ENCODE results near the gene ALDH3B1.

Gene ALDH3B1

DNA sequence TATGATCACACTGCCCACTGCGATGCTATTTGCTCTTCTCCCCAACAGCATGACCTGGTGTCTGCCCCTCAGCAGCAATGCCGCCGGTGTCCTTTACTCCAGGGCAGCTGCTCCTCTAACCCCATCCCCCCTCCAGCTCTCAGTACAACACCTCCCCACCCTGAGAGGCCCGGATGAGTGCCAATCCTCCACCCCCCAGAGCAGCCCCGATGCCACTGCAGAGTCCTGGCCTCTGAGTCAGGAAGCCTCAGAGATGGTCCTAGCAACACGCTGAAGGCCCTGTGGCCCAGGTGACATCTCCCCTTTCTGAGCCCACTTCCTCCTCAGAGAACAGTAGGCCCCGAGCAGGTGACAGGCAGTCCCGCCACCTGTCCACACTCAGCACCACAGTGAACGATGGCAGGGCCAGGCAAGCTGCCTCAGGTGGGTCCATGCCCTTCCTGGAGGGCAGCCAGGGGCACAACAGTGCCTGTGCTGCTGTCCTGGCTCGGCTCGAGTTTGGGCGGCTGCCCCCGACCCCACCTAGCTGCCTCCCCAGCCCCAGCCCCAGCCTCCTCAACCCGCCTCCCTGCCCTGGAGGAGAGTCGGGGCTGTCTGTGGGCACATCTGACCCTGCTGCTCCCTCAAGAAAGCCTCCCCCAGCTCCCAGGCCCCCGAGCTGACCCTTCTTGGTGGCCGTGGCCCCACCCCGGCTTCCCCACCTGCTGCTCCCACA, 16.4 kb downstream of the ALDH3B1 start:
- CTCF ChIA-PET = interaction anchor here (0.7 to 1.5 kb wide), 3 partner anchors 8 to 17 kb away, joined by 3 read pairs; partner anchors contain the start of gene ALDH3B1
- DNase-seq (ENCODE audit: low read depth, low spot score) = no peak
- POLR2A ChIA-PET = interaction anchor here (0.6 to 1.0 kb wide), 3 partner anchors 12 to 352 kb away, joined by 3 to 4 read pairs (median 3); no protein-coding TSS in a partner anchor
- TF ChIP-seq, protein P1, sequence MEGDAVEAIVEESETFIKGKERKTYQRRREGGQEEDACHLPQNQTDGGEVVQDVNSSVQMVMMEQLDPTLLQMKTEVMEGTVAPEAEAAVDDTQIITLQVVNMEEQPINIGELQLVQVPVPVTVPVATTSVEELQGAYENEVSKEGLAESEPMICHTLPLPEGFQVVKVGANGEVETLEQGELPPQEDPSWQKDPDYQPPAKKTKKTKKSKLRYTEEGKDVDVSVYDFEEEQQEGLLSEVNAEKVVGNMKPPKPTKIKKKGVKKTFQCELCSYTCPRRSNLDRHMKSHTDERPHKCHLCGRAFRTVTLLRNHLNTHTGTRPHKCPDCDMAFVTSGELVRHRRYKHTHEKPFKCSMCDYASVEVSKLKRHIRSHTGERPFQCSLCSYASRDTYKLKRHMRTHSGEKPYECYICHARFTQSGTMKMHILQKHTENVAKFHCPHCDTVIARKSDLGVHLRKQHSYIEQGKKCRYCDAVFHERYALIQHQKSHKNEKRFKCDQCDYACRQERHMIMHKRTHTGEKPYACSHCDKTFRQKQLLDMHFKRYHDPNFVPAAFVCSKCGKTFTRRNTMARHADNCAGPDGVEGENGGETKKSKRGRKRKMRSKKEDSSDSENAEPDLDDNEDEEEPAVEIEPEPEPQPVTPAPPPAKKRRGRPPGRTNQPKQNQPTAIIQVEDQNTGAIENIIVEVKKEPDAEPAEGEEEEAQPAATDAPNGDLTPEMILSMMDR (IDR thresholded peaks at IDR 0.05; ENCODE audit: insufficient read depth, low read length, missing control alignments) = no peak
- H3K4me3 ChIP-seq (ENCODE audit: low read depth, low read length) = no peak overlapping the region

DNA sequence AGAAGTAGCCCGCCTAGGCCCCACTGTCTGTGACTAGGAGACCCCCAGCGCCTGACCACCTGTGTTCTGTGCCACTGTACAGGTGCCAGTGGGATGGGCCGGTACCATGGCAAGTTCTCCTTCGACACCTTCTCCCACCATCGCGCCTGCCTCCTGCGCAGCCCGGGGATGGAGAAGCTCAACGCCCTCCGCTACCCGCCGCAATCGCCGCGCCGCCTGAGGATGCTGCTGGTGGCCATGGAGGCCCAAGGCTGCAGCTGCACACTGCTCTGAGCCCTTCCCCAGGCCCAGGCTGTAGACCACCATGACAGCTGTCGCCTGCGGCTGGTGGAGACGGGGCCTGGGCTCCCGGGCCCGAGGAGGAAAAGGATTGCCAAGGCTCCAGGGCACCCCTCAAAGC, 17.5 kb downstream of the ALDH3B1 start:
- POLR2A ChIA-PET = interaction anchor here (1.5 kb wide), 1 partner anchor 14 kb away, joined by 4 read pairs; no protein-coding TSS in a partner anchor
- DNase-seq (ENCODE audit: low read depth, low spot score) = no peak
- TF ChIP-seq, protein P1 (IDR thresholded peaks at IDR 0.05; ENCODE audit: insufficient read depth, low read length, missing control alignments) = no peak
- no peak overlapping the region for H3K4me3 ChIP-seq (ENCODE audit: low read depth, low read length)
- CTCF ChIA-PET = interaction anchor here (1.1 to 1.5 kb wide), 2 partner anchors 9 to 17 kb away, joined by 3 read pairs; partner anchors contain the start of gene ALDH3B1

DNA sequence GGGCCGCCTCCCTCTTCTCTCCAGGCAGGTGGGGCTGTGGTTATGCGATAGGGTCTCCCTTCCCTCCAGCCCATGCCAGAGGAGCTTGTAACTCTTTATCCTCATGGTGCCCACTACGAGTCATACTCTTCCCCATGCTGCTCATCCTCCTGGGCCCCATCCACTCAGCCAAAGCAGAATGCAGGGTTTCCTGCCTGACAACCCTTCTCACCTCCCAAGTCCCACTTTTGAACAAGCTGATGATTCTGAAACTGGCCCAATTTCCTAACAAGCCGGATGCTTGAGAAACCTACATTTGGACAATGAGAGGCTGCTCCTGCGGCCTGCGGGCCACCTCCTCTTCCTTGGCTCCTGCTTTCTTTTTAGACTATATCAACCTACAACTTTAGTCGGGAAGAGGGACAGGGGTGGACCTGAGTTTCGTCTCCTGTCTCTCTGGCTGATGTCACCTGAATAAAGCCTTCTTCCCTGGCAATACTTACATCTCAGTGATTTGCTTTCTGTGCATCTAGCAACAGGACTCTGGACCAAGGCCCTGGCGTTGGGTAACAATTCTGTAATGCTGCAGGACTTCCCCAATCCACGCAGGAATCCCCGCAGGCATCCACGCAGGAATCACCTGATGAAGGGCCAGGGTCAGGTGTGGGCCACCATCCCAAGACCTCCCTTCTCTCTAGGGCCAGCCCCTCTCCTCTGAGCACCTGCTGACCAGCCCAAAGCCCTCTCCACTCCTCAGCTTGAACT, 18.8 kb downstream of the ALDH3B1 start:
- no peak for DNase-seq (ENCODE audit: low read depth, low spot score)
- TF ChIP-seq, protein P1 (IDR thresholded peaks at IDR 0.05; ENCODE audit: insufficient read depth, low read length, missing control alignments) = no peak
- ChIA-PET CTCF (interaction anchor here (0.9 kb wide), 1 partner anchor 14 kb away, joined by 3 read pairs; no protein-coding TSS in a partner anchor), POLR2A (interaction anchor here (0.6 to 1.5 kb wide), 4 partner anchors 10 to 175 kb away, joined by 3 to 5 read pairs (median 4); partner anchors contain the start of gene TCIRG1)
- H3K4me3 ChIP-seq (ENCODE audit: low read depth, low read length) = no peak overlapping the region

DNA sequence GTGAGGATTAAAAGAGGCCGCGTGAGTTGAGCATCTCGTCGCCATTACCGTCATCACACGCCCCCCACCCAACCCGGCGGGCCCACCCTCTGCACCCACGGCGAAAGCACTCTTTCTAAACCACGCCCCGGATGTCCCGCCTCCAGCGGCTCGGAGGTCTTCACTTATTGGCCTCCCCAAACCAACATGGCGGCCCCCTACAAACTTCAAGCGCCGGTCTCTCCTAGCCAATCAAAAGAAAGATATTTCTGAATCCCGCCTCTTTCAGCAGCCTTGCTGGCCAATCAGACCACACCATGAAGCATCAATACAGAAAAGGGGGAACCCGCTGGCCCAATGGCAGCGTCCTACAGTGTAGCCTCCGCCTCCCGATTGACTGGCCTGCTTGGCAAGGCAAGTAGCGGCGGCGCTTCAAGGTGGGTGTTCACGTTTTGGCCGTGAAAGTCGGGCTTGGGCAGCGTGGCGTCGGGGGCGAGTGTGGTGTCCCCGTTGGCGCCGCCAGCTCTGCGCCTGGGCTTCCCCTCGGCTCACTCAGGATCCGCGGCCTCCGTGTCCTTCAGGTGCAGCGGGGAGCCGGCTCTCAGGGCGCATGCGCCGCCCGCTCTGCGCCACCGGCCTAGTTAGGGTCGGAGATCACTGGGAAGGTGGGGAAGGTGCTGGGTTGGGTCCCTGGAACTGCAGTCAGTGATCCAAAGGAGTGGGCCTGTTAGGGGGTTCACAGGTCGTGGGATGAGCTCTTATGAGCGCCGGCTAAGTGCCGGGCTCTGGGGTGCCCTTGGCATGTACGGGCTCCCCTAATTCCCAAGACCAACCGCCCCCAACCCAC, 20.4 kb downstream of the ALDH3B1 start, which contains the start of gene NDUFS8:
Gene NDUFS8 (plus strand): TSS at position 364 of the 826 bp plus-strand sequence. CDS start 1,471 bp downstream, outside the sequence.
- peak within 1 kb of the TSS; percentile 98 for H3K4me3 ChIP-seq (ENCODE audit: low read depth, low read length)
- ChIA-PET CTCF (interaction anchor here (0.8 to 1.5 kb wide), 3 partner anchors 9 to 21 kb away, joined by 3 to 5 read pairs (median 3); partner anchors contain the start of gene TCIRG1), POLR2A (interaction anchor here (0.6 to 1.3 kb wide), 4 partner anchors 10 to 17 kb away, joined by 3 to 5 read pairs (median 4); no protein-coding TSS in a partner anchor)
- peak; percentile 94 for DNase-seq (ENCODE audit: low read depth, low spot score)
- TF ChIP-seq, protein P1 (IDR thresholded peaks at IDR 0.05; ENCODE audit: insufficient read depth, low read length, missing control alignments) = no peak

DNA sequence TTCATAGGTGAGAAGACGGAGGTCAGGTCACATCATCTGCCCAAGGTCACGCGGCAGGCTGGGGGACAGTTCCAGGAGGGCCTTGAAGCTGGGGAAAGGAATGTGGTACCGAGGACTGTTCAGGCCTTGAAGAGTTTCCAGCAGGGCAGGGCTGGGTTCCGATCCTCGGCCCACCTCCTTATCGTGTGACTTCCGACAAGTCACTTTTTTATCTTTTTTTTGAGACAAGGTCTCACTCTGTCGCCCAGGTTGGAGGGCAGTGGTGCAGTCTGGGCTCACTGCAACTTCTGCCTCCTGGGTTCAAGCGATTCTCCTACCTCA, 21.0 kb downstream of the ALDH3B1 start:
- CTCF ChIA-PET = interaction anchor here (0.8 to 1.5 kb wide), 4 partner anchors 8 to 37 kb away, joined by 3 to 5 read pairs (median 3); partner anchors contain the start of gene TCIRG1
- TF ChIP-seq, protein P1 (IDR thresholded peaks at IDR 0.05; ENCODE audit: insufficient read depth, low read length, missing control alignments) = no peak

More for the DNA sequence above, 21.0 kb downstream of the ALDH3B1 start:
- POLR2A ChIA-PET = interaction anchor here (1.3 kb wide), 2 partner anchors 11 to 18 kb away, joined by 4 to 5 read pairs; no protein-coding TSS in a partner anchor
- H3K4me3 ChIP-seq (ENCODE audit: low read depth, low read length) = peak overlapping the region; percentile 98
- no peak for DNase-seq (ENCODE audit: low read depth, low spot score)
